DOHH2 (cell line): ENCODE data around the gene TMEM182.

ENCODE experiments used
- H3F3A ChIP-seq: fragments of 200-600 bp; sonication (generic), shearing (Covaris generic); 2 replicates; pipeline ENCODE4 v1.6.0; 2016; ENCODE audit warnings: antibody characterized with exemption, mild to moderate bottlenecking; ENCODE audit not compliant: control insufficient read depth, insufficient read depth
- H3K27ac ChIP-seq: fragments of 200-600 bp; sonication (generic); 2 replicates; pipeline ENCODE4 v1.5.1; 2014; ENCODE audit warnings: low read depth, mild to moderate bottlenecking, low read length, moderate library complexity
- H3K27me3 ChIP-seq: fragments of 200-600 bp; sonication (generic); 2 replicates; pipeline ENCODE4 v1.6.1; 2014; ENCODE audit warnings: mild to moderate bottlenecking, low read length, mixed read lengths; ENCODE audit not compliant: control insufficient read depth
- H3K36me3 ChIP-seq: fragments of 200-600 bp; sonication (generic); 2 replicates; pipeline ENCODE4 v1.6.1; 2014; ENCODE audit warnings: mild to moderate bottlenecking, low read length, moderate library complexity, mixed read lengths; ENCODE audit not compliant: control insufficient read depth
- H3K4me1 ChIP-seq: fragments of 200-600 bp; sonication (generic); 2 replicates; pipeline ENCODE4 v1.6.1; 2014; ENCODE audit warnings: mild to moderate bottlenecking, low read length, mixed read lengths; ENCODE audit not compliant: control insufficient read depth
- H3K4me2 ChIP-seq: fragments of 200-600 bp; sonication (generic); 2 replicates; pipeline ENCODE4 v1.6.0; 2014; ENCODE audit warnings: mild to moderate bottlenecking, low read length, moderate library complexity
- H3K4me3 ChIP-seq: fragments of 200-600 bp; sonication (generic); 2 replicates; pipeline ENCODE4 v1.5.1; 2014; ENCODE audit warnings: mild to moderate bottlenecking, low read length, mixed read lengths
- H3K79me2 ChIP-seq: fragments of 200-600 bp; sonication (generic); 2 replicates; pipeline ENCODE4 v1.6.1; 2014; ENCODE audit warnings: mild to moderate bottlenecking, low read length, mixed read lengths; ENCODE audit not compliant: control insufficient read depth
- H3K9me2 ChIP-seq: fragments of 200-600 bp; sonication (generic); replicated peaks from 2 replicates; pipeline ENCODE4 v1.6.1; 2014; ENCODE audit warnings: mild to moderate bottlenecking, low read length, mixed read lengths; ENCODE audit not compliant: control insufficient read depth
- H3K9me3 ChIP-seq: fragments of 200-600 bp; sonication (generic); 2 replicates; pipeline ENCODE4 v1.6.1; 2014; ENCODE audit warnings: antibody characterized with exemption, low read length, mixed read lengths; ENCODE audit not compliant: control insufficient read depth, insufficient read depth
- H4K20me1 ChIP-seq: fragments of 200-600 bp; sonication (generic); 2 replicates; pipeline ENCODE4 v1.6.0; 2014; ENCODE audit warnings: low read depth, mild to moderate bottlenecking, antibody characterized with exemption, low read length, moderate library complexity; ENCODE audit not compliant: control insufficient read depth, insufficient read depth
- CTCF ChIP-seq: fragments of 200-600 bp; sonication (generic); IDR thresholded peaks from one replicate; pipeline ENCODE4 v1.5.1; 2014; ENCODE audit warnings: antibody characterized with exemption, mild to moderate bottlenecking, low read depth, low read length; ENCODE audit not compliant: poor library complexity, severe bottlenecking
- EZH2phosphoT487 ChIP-seq: fragments of 200-600 bp; sonication (generic); IDR thresholded peaks from 2 replicates; pipeline ENCODE4 v1.6.1; 2017; ENCODE audit warnings: borderline replicate concordance, mild to moderate bottlenecking, antibody characterized with exemption, low read length, moderate library complexity, mixed read lengths

The TMEM182 gene

GRCh38 chr2:102815285-102815684 lies 53.5 kb downstream of the TMEM182 start:
- Histone ChIP-seq H3K79me2 (no peaks in the 10 kb centered on the region), H3K4me3 (no peak overlapping the region), H3K4me1 (no peaks in the 10 kb centered on the region), H3K36me3 (no peaks in the 10 kb centered on the region), H3K9me2 (no peaks in the 10 kb centered on the region), H3F3A (no peaks in the 10 kb centered on the region), H3K27ac (no peak overlapping the region), H4K20me1 (no peaks in the 10 kb centered on the region), H3K9me3 (no peaks in the 10 kb centered on the region), H3K27me3 (no peaks in the 10 kb centered on the region), H3K4me2 (no peak overlapping the region)
- TF ChIP-seq CTCF, result no peak
- TF ChIP-seq EZH2phosphoT487, result no peak

GRCh38 chr2:102826904-102827303 lies 65.1 kb downstream of the TMEM182 start:
- H3K9me3 ChIP-seq, result no peaks in the 10 kb centered on the region
- H3K9me2 ChIP-seq, result no peaks in the 10 kb centered on the region
- no peak overlapping the region for H3K4me2 ChIP-seq
- no peaks in the 10 kb centered on the region for H3K36me3 ChIP-seq
- H3K27ac ChIP-seq, result no peak overlapping the region
- H3K79me2 ChIP-seq, result no peaks in the 10 kb centered on the region
- H3K4me3 ChIP-seq, result no peak overlapping the region
- H3K4me1 ChIP-seq, result no peaks in the 10 kb centered on the region
- TF ChIP-seq CTCF, result no peak
- TF ChIP-seq EZH2phosphoT487, result no peak
- H3K27me3 ChIP-seq, result no peaks in the 10 kb centered on the region
- H4K20me1 ChIP-seq, result no peaks in the 10 kb centered on the region
- H3F3A ChIP-seq, result no peaks in the 10 kb centered on the region

GRCh38 chr2:102832789-102833188 lies 71.0 kb downstream of the TMEM182 start:
- Histone ChIP-seq H3F3A (no peaks in the 10 kb centered on the region), H3K27me3 (no peaks in the 10 kb centered on the region), H4K20me1 (no peaks in the 10 kb centered on the region), H3K36me3 (no peaks in the 10 kb centered on the region), H3K9me2 (no peaks in the 10 kb centered on the region), H3K9me3 (no peaks in the 10 kb centered on the region), H3K27ac (no peak overlapping the region), H3K4me1 (no peaks in the 10 kb centered on the region), H3K4me3 (no peak overlapping the region), H3K79me2 (no peaks in the 10 kb centered on the region), H3K4me2 (no peak overlapping the region)
- TF ChIP-seq CTCF (no peak), EZH2phosphoT487 (no peak)
